Measurements from ENCODE around the gene ACTN1.

- TF ChIP-seq SPI1 (IDR thresholded peaks at IDR 0.05; ENCODE audit: low read depth, low read length) (no peak), POLR2AphosphoS5 (IDR thresholded peaks at IDR 0.05; ENCODE audit: low read depth, low read length) (no peak)
Observed at GRCh38 chr14:68941820-68942219, 37.3 kb downstream of the ACTN1 start.
